ENCODE results near the gene WASF1. TPM values are rescaled to one million over a fixed set of nuclear protein-coding genes. Genes with fewer than 3 reads are reported as not detected.

Gene WASF1
- total RNA-seq (2021) = 28.6 and 29.3 TPM in 2 replicates
- long read RNA-seq, transcript WASF1-205 (9 exons, 2,675 nt) = major isoform, 8 of 29 reads
- long read RNA-seq, partial matches to known transcripts = 6 of 29 reads
- long read RNA-seq, other reads (novel, unspliced or antisense) = 9 of 29 reads

DNA sequence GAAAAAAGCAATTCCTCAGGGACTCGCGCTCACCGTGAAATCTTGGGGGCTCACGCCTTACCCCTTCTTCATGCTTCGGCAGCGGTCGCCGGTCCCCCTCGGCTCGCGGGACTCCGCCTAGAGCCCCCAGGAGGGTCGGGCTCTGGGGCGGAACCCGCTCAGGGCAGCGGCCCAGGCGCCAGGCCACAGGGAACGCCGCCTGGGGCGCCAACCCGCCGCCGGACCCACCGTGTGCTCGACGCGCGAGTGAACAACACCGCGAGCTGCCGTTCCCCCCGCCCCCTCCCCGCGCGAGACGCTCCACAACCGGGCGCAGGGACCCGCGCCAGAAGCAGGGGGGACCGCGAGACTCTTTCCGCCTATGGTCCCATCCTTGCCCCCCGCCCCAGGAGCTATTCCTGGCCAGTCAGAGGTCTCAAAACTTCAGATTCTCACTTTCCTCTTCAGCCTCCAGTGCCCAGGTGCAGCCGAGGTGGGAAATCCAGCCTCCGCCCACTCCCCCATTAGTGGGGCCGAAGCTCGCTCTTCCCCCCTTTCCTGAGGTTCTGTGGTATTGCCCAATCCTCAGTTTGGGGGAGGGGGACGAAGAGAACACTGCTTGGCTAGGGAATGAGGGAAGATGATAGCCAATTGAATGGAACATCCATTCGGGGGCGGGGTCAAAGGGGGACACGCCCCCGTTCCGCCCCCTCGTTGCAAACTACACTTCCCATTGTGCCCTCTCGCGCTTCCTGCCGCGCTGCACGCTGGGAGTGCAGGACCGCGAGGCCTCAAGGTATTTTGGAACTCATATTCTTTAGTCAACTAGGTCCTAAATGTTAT lies at the start of gene WASF1:
TSS of gene WASF1 (minus strand) at position 265 of the 822 bp plus-strand sequence. CDS start 52,069 bp downstream, outside the sequence.
- H3K9ac ChIP-seq (ENCODE audit: extremely low read depth, insufficient read length, low read length) = peak within 1 kb of the TSS; percentile 92
- no peak within 1 kb of the TSS for H3K23ac ChIP-seq (ENCODE audit: insufficient read length, low read depth, low read length)
- H3K56ac ChIP-seq (ENCODE audit: insufficient read length, low read depth, low read length) = no peak within 1 kb of the TSS
- peak within 1 kb of the TSS; percentile 44 for H3K27ac ChIP-seq (ENCODE audit: insufficient read length, low read depth, low read length)
- Mint-ChIP-seq H3K27ac (peak within 1 kb of the TSS; percentile 98 to 100 (median 98)), H3K36me3 (ENCODE audit: insufficient read depth in 1 of 3, low read depth in 3 of 3) (no peaks in the 10 kb centered on the region), H3K4me1 (peaks cover 9 to 10% of the 10 kb centered on the region in 2 experiments), H3K9me3 (no peaks in the 10 kb centered on the region), H3K27me3 (ENCODE audit: low read depth) (no peaks in the 10 kb centered on the region), H3K4me3 (peak within 1 kb of the TSS in 1 of 2 experiments; percentile 86; a peak in 4 of 5 replicates)
- peak within 1 kb of the TSS; percentile 71 for H2AFZ ChIP-seq (ENCODE audit: low read length)
- no peak for TF ChIP-seq CTCF (conservative IDR thresholded peaks at IDR 0.05)
- no peak within 1 kb of the TSS for H4K91ac ChIP-seq (ENCODE audit: insufficient read length, low read depth, low read length)
- no peak within 1 kb of the TSS for H4K8ac ChIP-seq (replicated peaks; ENCODE audit: insufficient read length, low read depth, low read length)
- no CpG with 5 or more reads among the region's 62 CpGs for WGBS (ENCODE audit: extremely low coverage, insufficient read length, low lambda C conversion rate)
- DNase-seq = peak; percentile 98
- peaks cover 23% of the 10 kb centered on the region; the same call in 1 of the 2 replicates for H3K79me2 ChIP-seq (ENCODE audit: insufficient read depth, low read length)
- peak within 1 kb of the TSS; percentile 4 for H2BK5ac ChIP-seq (ENCODE audit: insufficient read length, low read length)
- H2BK15ac ChIP-seq (ENCODE audit: low read depth, low read length) = no peak within 1 kb of the TSS
- H2BK120ac ChIP-seq (ENCODE audit: low read depth, low read length, poor library complexity, severe bottlenecking) = no peak within 1 kb of the TSS
- H4K20me1 ChIP-seq (ENCODE audit: control insufficient read depth, insufficient read depth, insufficient read length) = no peaks in the 10 kb centered on the region
- H2BK12ac ChIP-seq (ENCODE audit: insufficient read length, low read depth, low read length) = no peak within 1 kb of the TSS
- H2BK20ac ChIP-seq (ENCODE audit: low read depth, low read length, poor library complexity, severe bottlenecking) = no peak within 1 kb of the TSS
- peak within 1 kb of the TSS; percentile 89 for H3K4me2 ChIP-seq (ENCODE audit: insufficient read depth, insufficient read length, low read length)
- H3K4ac ChIP-seq (ENCODE audit: low read depth, low read length) = no peak within 1 kb of the TSS
- no peaks in the 10 kb centered on the region for H3K4me1 ChIP-seq (ENCODE audit: insufficient read depth, low read length)
- H3K14ac ChIP-seq (ENCODE audit: insufficient read depth, low read length) = peak within 1 kb of the TSS; percentile 85
- H3K23me2 ChIP-seq (ENCODE audit: insufficient read length, low read depth, low read length, poor library complexity, severe bottlenecking) = peaks cover 7% of the 10 kb centered on the region
- no peak within 1 kb of the TSS for H4K5ac ChIP-seq (ENCODE audit: insufficient read length, low read depth, low read length)
- H2AK5ac ChIP-seq (ENCODE audit: insufficient read length, low read length) = no peak within 1 kb of the TSS
- H3T11ph ChIP-seq (ENCODE audit: low read length) = no peak within 1 kb of the TSS
- H3K27me3 ChIP-seq (ENCODE audit: insufficient read depth, low read length) = no peaks in the 10 kb centered on the region
- peak within 1 kb of the TSS; percentile 76 for H3K18ac ChIP-seq (ENCODE audit: insufficient read length, low read depth, low read length)
- no peaks in the 10 kb centered on the region for H3K9me3 ChIP-seq (ENCODE audit: control insufficient read depth, low read depth, low read length)
- peaks cover 2% of the 10 kb centered on the region for H3K79me1 ChIP-seq (ENCODE audit: insufficient read depth, low read depth, low read length, poor library complexity, severe bottlenecking)

All from H9 (cell line).